NOMO-1 treated with DMSO at 0.1 percent for 48 hours (cell line): ENCODE data around the gene GGNBP2.
"Not testable (repeated sequence)": the region's sequence is repeated elsewhere in the genome, so short reads cannot be mapped to it uniquely, and the experiment has no call there.

Experiments used
- DNase-seq: peaks from one replicate; lab custom pipeline; 2025; ENCODE audit not compliant: unreplicated experiment; lab: John Stamatoyannopoulos, UW

The GGNBP2 gene, protein sequence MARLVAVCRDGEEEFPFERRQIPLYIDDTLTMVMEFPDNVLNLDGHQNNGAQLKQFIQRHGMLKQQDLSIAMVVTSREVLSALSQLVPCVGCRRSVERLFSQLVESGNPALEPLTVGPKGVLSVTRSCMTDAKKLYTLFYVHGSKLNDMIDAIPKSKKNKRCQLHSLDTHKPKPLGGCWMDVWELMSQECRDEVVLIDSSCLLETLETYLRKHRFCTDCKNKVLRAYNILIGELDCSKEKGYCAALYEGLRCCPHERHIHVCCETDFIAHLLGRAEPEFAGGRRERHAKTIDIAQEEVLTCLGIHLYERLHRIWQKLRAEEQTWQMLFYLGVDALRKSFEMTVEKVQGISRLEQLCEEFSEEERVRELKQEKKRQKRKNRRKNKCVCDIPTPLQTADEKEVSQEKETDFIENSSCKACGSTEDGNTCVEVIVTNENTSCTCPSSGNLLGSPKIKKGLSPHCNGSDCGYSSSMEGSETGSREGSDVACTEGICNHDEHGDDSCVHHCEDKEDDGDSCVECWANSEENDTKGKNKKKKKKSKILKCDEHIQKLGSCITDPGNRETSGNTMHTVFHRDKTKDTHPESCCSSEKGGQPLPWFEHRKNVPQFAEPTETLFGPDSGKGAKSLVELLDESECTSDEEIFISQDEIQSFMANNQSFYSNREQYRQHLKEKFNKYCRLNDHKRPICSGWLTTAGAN

GRCh38 chr17:36544307-36545076, at the start of gene GGNBP2:
GGNBP2 (plus strand) TSS chr17:36544919; CDS start chr17:36545725, 806 bp downstream.
- peak; percentile 86 for DNase-seq

DNA sequence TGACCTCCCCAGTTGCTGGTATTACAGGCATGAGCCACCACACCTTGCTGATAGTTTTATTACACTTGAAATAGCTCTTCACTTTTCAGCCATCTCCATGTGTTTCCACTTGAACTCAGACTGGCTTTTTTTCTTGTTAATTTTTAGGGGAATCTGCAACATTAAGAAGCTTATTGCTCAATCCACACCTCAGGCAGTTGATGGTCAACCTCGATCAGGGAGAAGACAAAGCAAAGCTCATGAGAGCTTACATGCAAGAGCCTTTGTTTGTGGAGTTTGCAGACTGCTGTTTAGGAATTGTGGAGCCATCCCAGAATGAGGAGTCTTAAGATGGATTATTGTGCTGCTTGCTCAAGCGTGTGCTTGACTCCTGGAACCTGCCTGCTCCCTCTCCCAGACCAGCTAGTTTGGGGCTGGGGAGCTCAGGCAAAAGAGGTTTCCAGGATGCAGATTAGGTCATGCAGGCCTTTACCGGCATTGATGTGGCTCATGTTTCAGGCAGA, 49.6 kb upstream of the GGNBP2 start:
- no peak for DNase-seq

- DNase-seq, result no peak
Observed at GRCh38 chr17:36496018-36496789, 48.5 kb upstream of the GGNBP2 start.

DNA sequence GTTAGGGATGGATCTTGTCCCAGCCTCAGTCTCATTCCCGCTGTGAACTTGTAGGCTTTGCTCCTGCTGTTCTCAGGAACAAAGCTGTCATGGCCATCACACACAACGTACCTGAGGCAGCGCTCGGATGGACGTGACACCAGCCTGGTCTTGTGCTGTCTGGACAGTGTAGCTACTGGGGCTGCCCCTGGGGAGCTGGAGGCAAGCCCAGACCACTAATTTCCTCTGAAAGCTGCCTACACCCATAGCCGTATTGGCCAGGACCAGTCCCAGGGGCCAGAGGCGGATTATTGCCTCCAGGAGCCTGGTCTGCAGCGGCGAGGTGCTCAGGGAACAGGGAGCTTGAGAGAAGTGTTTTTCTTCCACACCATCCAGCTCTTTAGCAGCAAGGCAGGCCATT, 46.6 kb upstream of the GGNBP2 start:
- no peak for DNase-seq

GRCh38 chr17:36498560-36499300, 46.0 kb upstream of the GGNBP2 start:
- no peak for DNase-seq

- no peak for DNase-seq
Observed at GRCh38 chr17:36500745-36501225, 43.9 kb upstream of the GGNBP2 start.

GRCh38 chr17:36501351-36501750, 43.4 kb upstream of the GGNBP2 start:
- DNase-seq, result no peak

- DNase-seq, result no peak
Observed at GRCh38 chr17:36501963-36502362, 42.8 kb upstream of the GGNBP2 start.

DNA sequence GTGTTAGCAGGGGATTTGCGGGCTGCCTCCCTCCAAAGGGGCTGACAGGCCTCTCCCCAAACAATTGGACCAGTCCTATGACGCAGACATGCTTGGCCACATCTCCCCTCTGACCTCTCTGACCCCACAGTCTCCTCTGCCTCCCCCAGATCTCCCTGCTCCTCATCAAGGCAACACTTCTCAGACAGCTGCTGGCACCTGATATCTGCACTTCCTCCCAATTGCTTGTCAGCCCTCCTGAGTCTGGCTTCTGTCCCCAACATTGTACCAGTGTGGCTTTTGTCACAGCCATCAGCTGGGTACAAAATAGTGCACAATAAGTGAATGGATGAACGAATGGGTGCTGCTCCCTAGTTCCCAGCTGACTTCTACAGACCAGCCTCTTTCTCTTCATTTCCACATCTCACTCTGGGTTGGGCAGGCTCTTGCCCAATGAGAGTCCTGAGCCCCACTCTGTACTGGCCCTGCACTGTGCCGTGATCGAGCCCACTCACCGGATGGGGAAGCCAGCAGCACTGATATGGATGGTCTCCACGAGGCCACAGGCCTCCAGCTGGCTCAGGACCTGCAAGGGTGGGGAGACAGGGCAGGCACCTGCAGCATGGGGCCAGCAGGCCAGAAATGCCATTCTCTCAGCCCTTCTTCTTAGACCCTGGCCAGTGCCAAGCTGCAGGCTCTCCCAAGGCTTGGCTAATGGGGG, 41.1 kb upstream of the GGNBP2 start:
- no peak for DNase-seq

- DNase-seq, result no peak
Observed at GRCh38 chr17:36504156-36504545, 40.6 kb upstream of the GGNBP2 start.

DNA sequence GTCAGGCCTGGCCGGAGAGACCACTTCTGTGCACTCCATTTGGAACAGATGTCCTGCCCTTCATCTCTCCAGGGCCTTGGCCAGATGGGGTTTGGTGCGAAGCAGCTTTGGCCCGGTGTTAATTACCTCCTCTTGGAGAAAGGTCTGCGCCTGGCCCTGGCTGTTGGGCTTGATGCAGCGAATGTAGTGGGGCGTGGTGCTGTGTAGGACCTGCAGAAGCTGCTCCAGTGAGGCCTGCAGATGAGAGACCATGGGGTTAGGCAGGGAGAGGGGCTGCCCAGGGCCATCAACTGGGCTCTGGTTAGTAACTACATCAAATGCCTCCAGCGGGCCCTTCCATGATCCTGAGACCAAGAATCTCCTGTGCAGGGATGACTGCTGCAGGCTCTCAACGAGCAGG, 39.5 kb upstream of the GGNBP2 start:
- no peak for DNase-seq

DNA sequence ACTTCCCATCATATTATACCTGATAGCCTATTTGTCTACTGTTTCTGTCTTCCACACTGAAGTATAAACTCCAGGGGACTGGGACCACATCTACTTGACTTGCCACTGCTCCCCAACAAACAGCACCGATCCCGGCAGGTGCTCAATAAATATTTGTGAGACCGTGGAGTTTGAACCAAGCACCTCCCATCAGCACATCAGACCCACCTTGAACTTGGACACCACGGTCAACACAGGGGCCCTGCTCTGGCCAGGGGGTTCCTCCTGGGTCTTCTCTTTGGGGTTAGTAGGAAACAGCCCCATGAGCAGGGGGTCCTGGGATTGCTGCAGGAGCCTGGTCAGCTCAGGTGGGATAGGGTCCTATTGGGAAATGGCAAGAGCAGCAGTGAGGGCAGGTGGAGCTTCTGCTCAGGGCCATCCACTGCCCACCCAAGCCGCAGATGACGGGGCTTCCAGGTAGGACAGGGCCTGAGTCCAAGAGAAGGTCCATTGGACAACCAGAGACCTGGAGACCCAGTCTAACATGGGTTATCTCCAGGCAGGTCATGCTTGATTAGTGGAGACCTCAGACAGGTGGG, 38.4 kb upstream of the GGNBP2 start:
- no peak for DNase-seq

DNA sequence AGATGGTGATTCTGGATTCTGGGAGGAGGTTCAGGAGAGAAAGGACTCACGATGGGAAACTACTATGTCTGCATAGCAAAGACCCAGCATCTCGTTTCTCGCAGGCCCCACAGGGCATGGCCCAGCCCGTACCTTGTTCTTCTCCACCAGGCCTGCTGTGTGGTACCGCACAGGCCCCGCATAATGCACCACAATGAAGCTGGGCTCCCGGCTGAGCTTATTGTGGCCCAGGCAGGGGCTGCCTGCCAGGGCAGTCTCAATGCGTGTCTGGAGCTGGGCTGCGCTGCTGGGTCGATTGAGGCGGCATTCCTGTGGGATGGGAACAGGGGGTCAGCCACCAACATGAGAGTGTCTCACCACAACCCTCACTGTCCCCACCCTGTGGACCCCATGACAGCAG, 37.9 kb upstream of the GGNBP2 start:
- DNase-seq, result no peak

DNA sequence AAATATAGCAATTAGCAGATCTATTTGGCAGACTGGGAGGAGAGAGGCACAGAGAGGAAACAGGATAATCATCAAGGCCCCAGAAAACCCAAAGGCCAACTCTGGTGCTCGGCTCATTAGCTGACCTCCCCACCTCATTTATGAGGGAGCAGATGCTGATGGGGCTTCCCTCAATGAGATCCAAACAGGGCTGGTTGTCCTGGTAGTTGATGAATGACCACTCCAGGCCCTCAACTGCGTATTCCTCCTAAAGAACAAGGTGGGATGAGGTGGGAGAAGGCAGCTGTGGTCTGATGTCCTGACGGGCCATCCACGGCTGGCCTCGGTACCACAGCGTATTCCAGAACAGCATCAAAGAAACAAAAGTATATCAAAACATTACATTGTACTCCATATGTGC, 37.5 kb upstream of the GGNBP2 start:
- no peak for DNase-seq

GRCh38 chr17:36508439-36508838, 36.3 kb upstream of the GGNBP2 start:
- not testable (repeated sequence) for DNase-seq

DNA sequence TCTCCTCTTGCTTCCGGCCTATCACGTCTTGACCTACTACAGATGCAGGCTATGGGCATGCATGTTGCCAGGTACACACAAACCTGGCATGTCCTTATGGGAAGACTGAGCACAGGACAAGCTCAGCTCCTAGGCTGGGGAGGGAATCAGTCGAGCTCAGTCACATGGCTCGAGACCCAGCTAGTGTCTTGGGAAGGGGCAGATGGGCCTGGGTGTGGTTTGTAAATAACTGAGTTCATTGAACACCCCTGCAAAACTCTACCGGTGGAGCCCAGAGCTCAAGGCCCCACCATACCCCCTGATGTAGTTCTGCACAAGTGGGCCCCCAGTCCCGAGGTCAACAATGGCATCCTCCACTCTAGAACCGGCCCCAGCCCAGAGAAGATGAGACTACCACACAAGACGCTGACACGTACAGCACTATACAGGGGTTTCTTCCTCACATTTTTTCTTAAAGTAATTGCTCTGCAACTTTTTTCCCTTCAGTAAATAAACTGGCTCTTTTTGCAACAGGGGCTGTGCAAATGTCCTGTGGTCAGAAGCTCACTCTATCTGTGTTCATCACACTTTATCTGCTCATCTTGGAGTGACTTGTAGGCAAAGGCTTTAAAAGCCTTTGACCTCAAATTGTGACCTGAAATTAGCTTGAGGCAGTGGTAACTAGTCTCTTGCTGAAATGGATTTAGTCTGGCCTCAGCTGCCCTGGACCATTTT, 35.3 kb upstream of the GGNBP2 start:
- no peak for DNase-seq

DNA sequence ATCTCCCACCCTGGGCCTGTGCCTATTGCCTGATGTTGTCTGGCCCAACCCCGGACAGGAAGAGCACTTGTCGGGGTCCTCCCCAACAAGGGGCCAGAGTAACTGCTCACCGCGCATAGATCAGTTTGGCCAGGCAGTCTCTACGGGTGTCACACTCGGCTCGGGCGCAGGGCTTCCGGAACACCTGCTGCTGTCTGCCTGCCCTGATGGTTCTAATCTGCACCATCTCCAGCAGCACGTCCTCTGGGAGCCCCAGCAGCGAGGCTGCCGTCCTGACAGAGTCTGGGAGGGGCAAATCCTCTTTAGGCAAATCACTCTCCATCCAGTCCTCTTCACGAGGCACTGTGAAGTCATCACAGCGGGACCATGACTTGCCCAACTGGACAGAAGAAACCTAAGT, 34.1 kb upstream of the GGNBP2 start:
- DNase-seq, result no peak

DNA sequence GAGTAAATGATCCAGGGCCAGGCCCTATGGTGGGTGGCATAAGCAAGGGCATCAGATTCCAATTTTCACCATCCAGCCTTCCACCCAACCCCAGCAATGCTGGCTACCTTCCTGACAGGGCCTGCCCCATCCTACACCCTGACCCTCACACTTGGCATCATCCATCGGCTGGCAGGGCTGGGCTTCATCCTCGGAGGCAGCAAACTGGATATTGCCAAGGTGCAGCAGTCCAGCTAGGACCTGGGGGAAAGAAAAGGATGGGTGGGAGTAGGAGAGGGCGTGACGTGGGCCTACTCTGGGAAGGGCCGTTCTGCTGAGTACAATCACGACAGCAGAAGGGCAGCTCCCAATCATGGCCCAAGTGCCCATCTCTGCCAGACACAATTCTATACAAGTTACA, 33.5 kb upstream of the GGNBP2 start:
- DNase-seq, result no peak
